PFSK-1 (cell line): ENCODE measurements around the gene LUM.

Experiments used
- FOXP2 ChIP-seq: optimal IDR thresholded peaks from 2 replicates; pipeline ENCODE3; 2011; ENCODE audit warnings: borderline replicate concordance, control low read depth, inconsistent platforms; ENCODE audit not compliant: insufficient read depth; ENCODE audit errors: extremely low read length, extremely low read depth
- POLR2AphosphoS5 ChIP-seq: IDR thresholded peaks from 2 replicates; pipeline ENCODE4 v1.6.1; 2012; ENCODE audit warnings: low read depth, mild to moderate bottlenecking, control low read depth, low read length, moderate library complexity
- SIN3A ChIP-seq: IDR thresholded peaks from 2 replicates; pipeline ENCODE4 v1.6.1; 2012; ENCODE audit warnings: mild to moderate bottlenecking, low read length, moderate library complexity, borderline replicate concordance; ENCODE audit not compliant: insufficient read depth
- TAF1 ChIP-seq: IDR thresholded peaks from 2 replicates; pipeline ENCODE4 v1.6.1; 2012; ENCODE audit warnings: low read length, control low read depth, borderline replicate concordance; ENCODE audit not compliant: insufficient read depth
- TF ChIP-seq, protein P1 (sequence below), 2 experiments: IDR thresholded peaks; 2 replicates each; pipeline versions ENCODE4 v1.6.1 to v1.8.0; 2011 to 2012; ENCODE audit warnings: low read depth in 2 of 2, low read length in 2 of 2, control low read depth in 1 of 2, inconsistent platforms in 1 of 2, mild to moderate bottlenecking in 1 of 2, moderate library complexity in 1 of 2; ENCODE audit not compliant: insufficient read depth in 1 of 2

Gene LUM

DNA sequence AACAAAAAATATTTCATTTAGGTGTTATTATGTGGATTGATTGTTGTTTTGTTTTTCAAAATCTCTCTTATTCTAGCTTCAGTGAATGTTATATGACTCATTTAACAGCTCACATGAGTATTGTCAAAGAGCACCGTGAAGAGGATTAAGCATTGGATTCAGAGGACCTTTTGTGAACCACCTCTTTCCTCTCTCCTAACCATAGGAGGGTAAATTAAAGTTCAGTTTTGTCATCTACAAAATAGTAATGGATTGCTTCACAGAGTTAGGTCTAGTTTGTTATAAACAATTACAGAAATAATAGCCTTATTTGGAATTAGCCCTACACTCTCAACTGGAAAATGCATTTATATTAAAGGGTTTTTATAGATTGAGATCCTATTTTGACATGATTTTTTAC lies 52.5 kb downstream of the LUM start:
- TF ChIP-seq SIN3A (no peak), POLR2AphosphoS5 (no peak), TAF1 (no peak), FOXP2 (no peak)
- TF ChIP-seq, protein P1, sequence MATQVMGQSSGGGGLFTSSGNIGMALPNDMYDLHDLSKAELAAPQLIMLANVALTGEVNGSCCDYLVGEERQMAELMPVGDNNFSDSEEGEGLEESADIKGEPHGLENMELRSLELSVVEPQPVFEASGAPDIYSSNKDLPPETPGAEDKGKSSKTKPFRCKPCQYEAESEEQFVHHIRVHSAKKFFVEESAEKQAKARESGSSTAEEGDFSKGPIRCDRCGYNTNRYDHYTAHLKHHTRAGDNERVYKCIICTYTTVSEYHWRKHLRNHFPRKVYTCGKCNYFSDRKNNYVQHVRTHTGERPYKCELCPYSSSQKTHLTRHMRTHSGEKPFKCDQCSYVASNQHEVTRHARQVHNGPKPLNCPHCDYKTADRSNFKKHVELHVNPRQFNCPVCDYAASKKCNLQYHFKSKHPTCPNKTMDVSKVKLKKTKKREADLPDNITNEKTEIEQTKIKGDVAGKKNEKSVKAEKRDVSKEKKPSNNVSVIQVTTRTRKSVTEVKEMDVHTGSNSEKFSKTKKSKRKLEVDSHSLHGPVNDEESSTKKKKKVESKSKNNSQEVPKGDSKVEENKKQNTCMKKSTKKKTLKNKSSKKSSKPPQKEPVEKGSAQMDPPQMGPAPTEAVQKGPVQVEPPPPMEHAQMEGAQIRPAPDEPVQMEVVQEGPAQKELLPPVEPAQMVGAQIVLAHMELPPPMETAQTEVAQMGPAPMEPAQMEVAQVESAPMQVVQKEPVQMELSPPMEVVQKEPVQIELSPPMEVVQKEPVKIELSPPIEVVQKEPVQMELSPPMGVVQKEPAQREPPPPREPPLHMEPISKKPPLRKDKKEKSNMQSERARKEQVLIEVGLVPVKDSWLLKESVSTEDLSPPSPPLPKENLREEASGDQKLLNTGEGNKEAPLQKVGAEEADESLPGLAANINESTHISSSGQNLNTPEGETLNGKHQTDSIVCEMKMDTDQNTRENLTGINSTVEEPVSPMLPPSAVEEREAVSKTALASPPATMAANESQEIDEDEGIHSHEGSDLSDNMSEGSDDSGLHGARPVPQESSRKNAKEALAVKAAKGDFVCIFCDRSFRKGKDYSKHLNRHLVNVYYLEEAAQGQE (IDR thresholded peaks at IDR 0.05; ENCODE audit: insufficient read depth in 1 of 2, low read depth in 2 of 2, low read length in 2 of 2), result no peak

DNA sequence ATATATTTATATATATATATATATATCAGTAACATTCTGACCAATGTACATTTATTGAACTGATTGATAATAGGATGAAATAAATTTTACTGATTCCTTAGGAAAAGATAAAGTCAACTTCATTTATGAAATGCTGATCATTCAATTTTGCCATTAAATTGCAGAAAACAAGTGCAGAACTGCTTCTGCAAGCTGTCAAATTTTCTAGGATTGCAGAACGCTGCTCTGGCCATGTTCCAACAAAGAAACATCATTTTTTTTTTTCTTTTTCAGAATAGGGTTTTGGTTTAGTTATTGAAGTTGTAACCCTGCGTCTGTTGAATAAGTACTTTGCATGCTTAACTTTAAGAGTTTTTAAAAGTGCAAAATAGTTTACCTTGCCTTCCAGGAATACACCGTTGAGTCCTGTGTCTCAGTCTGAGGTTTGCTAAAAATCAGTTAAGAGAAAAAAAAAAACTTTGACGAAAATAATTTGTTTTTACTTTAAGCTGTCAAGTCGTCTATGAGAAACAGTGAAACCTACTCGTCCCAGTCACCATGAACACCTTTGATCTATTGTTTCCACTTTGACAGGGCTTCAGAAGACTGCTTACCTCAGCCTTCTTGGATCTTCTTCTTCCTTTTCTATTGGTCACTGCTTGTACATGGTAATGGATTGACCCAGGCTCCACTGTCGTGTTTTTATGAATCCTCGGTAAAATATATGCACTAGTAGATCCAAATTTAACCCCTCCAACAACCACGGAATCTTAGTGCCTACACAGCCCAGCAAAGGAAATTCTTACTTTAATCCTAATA lies 53.7 kb downstream of the LUM start, which contains the start of gene KERA:
TSS of gene KERA (minus strand) at position 657 of the 798 bp plus-strand sequence. CDS start 1,743 bp downstream, outside the sequence.
- no peak for TF ChIP-seq FOXP2
- TF ChIP-seq SIN3A, result no peak
- no peak for TF ChIP-seq TAF1
- no peak for TF ChIP-seq POLR2AphosphoS5
- TF ChIP-seq, protein P1 (IDR thresholded peaks at IDR 0.05; ENCODE audit: insufficient read depth in 1 of 2, low read depth in 2 of 2, low read length in 2 of 2), result no peak

DNA sequence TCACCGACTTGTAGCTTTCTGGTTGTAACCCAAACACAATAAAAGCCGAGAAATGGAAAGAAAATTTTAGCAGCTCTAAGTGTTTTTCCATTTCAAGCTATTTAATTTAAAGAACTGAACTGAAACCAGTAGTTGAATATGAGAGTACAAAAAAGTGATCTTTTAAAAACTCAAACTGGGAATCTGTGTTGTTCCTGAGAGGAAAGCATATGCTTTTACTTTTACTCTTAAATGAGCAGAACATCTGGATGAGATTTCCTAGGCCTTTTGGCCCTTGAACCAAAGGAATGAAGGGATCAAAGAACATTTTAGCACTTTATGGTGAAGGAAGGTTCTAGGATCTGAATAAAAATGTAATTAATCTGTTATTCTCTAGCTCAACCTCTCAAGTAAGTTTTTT lies 54.8 kb downstream of the LUM start:
- TF ChIP-seq SIN3A (no peak), FOXP2 (no peak), TAF1 (no peak), POLR2AphosphoS5 (no peak)
- TF ChIP-seq, protein P1 (IDR thresholded peaks at IDR 0.05; ENCODE audit: insufficient read depth in 1 of 2, low read depth in 2 of 2, low read length in 2 of 2), result no peak

DNA sequence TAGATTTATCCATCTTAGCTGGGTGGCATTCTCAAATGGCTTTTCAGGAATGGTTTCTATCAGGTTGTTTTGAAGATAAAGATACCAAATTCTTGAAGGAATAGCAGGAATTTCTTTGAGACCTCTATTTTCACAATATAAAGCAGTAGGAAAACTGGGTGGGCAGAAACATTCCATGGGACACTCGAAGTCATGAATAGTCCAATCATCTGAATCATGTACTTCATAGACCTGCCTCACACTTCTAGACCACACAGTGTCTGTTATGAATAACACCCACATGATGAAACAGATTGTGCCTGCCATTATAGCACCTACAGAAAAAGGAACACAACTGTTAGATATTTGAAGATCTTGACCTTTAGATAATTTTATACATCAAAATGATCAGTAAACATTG lies 55.3 kb downstream of the LUM start:
- TF ChIP-seq TAF1, result no peak
- TF ChIP-seq SIN3A, result no peak
- no peak for TF ChIP-seq FOXP2
- TF ChIP-seq, protein P1 (IDR thresholded peaks at IDR 0.05; ENCODE audit: insufficient read depth in 1 of 2, low read depth in 2 of 2, low read length in 2 of 2), result no peak
